HepG2 (cell line): ENCODE results near the gene ARPP19. TPM values are rescaled to one million over a fixed set of nuclear protein-coding genes. Genes with fewer than 3 reads are reported as not detected.

Experiments
- ARHGAP35 ChIP-seq: sonication (generic); formaldehyde crosslinking; IDR thresholded peaks from 2 replicates; pipeline ENCODE4 v1.9.0; 2022; ENCODE audit warnings: mild to moderate bottlenecking, inconsistent platforms, moderate library complexity, missing genetic modification reagents, borderline replicate concordance
- ELF3 ChIP-seq: IDR thresholded peaks from 2 replicates; pipeline ENCODE4 v1.6.1; 2016; ENCODE audit warnings: missing genetic modification reagents, missing compliant biosample characterization
- HHEX ChIP-seq: IDR thresholded peaks from 2 replicates; pipeline ENCODE4 v1.6.1; 2016; ENCODE audit warnings: control low read depth
- HOXD1 ChIP-seq: sonication (generic); formaldehyde crosslinking; IDR thresholded peaks from 2 replicates; pipeline ENCODE4 v1.5.0; 2020; ENCODE audit warnings: missing genetic modification reagents
- MTF1 ChIP-seq: sonication (generic); formaldehyde crosslinking; IDR thresholded peaks from 2 replicates; pipeline ENCODE4 v1.5.0; 2020; ENCODE audit warnings: missing genetic modification reagents
- SP1 ChIP-seq, 2 experiments: fragments of 450-650 bp in 1 of 2; sonication (generic) in 1 of 2; formaldehyde crosslinking in 1 of 2; IDR thresholded peaks; 2 replicates each; pipeline versions ENCODE4 v1.4.0 to v1.6.1; 2016 to 2020; ENCODE audit warnings: missing genetic modification reagents in 1 of 2
- WIZ ChIP-seq: sonication (generic); formaldehyde crosslinking; IDR thresholded peaks from 2 replicates; pipeline ENCODE4 v1.5.1; 2020; ENCODE audit warnings: mild to moderate bottlenecking, missing genetic modification reagents
- ZNF530 ChIP-seq: sonication (generic); formaldehyde crosslinking; IDR thresholded peaks from 2 replicates; pipeline ENCODE4 v1.5.0; 2020; ENCODE audit warnings: low read depth, mild to moderate bottlenecking, missing genetic modification reagents
- polyA plus RNA-seq, 8 experiments: library from polyadenylated mRNA; depleted of rRNA in 3 of 8; stranded (reverse) in 7 of 8; unstranded in 1 of 8; fragments of >200 nt; fragmentation: Illumina TruSeq in 4 of 8; extraction: Trizol in 4 of 8; gene quantifications; 2 replicates each; pipeline versions ENCODE4 v1.2.1 to v1.2.3, GENCODE V29; 2011 to 2016; ENCODE audit warnings: low read depth in 4 of 8, missing spikeins in 1 of 8, mixed read lengths in 1 of 8; ENCODE audit not compliant: insufficient read depth in 1 of 8
- total RNA-seq, 5 experiments: library from RNA; depleted of rRNA; stranded (reverse); fragments of >200 nt; fragmentation: Illumina TruSeq; extraction: Trizol; gene quantifications; 2 replicates each; pipeline ENCODE4 v1.2.3, GENCODE V29; 2016; ENCODE audit warnings: low read depth in 1 of 5
- TF ChIP-seq, protein P1 (sequence below): sonication (generic); formaldehyde crosslinking; conservative IDR thresholded peaks from 2 replicates; pipeline ENCODE4 v1.4.0; 2020; ENCODE audit warnings: missing genetic modification reagents
- TF ChIP-seq, protein P2 (sequence below): sonication (generic); formaldehyde crosslinking; IDR thresholded peaks from 2 replicates; pipeline ENCODE4 v1.8.0; 2022; ENCODE audit warnings: mild to moderate bottlenecking, missing genetic modification reagents, borderline replicate concordance
- TF ChIP-seq, protein P3 (sequence below): IDR thresholded peaks from 2 replicates; pipeline ENCODE4 v1.6.1; 2016; ENCODE audit warnings: low read depth, missing genetic modification reagents, missing compliant biosample characterization
- TF ChIP-seq, protein P4 (sequence below): sonication (generic); formaldehyde crosslinking; IDR thresholded peaks from 2 replicates; pipeline ENCODE4 v1.4.0; 2020; ENCODE audit warnings: missing genetic modification reagents, borderline replicate concordance
- TF ChIP-seq, protein P5 (sequence below): sonication (generic); formaldehyde crosslinking; IDR thresholded peaks from 2 replicates; pipeline ENCODE4 v1.8.1; 2023; ENCODE audit warnings: mild to moderate bottlenecking, missing genetic modification reagents, borderline replicate concordance

The ARPP19 gene
- total and polyA plus RNA-seq, 2 of the 13 experiments (the other 11 are each of a cell fraction or from before 2014, with no cell fraction given): 70.8 to 123 TPM

DNA sequence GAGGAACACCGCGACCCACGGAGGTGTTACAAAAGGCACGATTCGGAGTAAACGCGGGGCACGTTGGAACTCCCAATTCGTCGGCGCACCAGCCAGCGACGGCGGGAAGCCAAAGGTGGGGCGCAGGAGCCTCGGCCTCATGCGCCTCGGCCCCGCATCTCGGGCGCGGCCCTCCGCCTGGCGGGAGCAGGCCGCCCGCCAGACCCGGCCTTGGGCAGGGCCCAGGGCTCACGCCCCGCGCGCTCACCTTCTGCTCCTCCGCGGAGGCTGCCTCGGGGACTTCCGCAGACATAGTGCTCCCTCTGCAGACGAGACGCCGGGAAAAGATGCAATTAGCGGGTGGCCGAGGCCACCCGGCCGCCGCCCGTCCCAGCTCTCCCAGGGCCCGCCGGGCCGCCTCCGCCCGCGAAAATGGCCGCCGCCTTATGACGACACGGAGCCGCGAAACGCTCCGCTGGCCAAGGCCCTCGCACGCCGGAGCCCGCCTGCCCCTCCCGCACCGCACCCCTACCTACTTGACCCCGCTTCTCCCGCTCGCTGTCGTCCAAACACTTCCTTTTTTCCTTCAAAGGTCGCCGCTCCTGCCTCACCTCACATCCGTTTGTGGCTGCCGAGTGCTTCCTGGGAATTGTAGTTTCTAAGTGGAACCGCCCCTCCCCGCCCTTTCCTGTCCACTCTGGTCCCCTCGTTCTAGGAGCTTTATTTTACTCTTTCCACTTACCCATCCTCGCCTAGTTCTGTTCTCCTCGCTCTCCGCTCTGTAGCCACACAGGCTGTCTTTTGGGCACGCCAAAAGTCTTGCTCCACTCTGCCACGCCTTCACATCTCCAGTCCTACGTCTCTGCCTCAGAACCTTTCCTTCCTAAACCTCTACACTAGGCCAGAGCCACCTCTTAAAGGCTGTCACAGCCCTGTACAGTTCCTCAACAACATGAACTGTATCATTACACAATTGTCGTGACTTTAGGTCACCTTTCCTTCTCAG is at the start of gene ARPP19 (continued):
- TF ChIP-seq, protein P1, sequence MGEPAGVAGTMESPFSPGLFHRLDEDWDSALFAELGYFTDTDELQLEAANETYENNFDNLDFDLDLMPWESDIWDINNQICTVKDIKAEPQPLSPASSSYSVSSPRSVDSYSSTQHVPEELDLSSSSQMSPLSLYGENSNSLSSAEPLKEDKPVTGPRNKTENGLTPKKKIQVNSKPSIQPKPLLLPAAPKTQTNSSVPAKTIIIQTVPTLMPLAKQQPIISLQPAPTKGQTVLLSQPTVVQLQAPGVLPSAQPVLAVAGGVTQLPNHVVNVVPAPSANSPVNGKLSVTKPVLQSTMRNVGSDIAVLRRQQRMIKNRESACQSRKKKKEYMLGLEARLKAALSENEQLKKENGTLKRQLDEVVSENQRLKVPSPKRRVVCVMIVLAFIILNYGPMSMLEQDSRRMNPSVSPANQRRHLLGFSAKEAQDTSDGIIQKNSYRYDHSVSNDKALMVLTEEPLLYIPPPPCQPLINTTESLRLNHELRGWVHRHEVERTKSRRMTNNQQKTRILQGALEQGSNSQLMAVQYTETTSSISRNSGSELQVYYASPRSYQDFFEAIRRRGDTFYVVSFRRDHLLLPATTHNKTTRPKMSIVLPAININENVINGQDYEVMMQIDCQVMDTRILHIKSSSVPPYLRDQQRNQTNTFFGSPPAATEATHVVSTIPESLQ: no peak
- TF ChIP-seq SP1 (IDR thresholded peaks at IDR 0.05) (no peak), SP1 (CRISPR knock-in tag; IDR thresholded peaks at IDR 0.05) (peak; percentile 49), WIZ (CRISPR knock-in tag) (0 out of 2 replicates have a peak, but pooled peaks have one; percentile 43), MTF1 (CRISPR knock-in tag) (peak; percentile 79; the same call in 1 of the 2 replicates), HOXD1 (CRISPR knock-in tag) (peak; percentile 94), ARHGAP35 (CRISPR knock-in tag) (peak; percentile 84; the same call in 1 of the 2 replicates), ZNF530 (CRISPR knock-in tag) (peak; percentile 70; the same call in 1 of the 2 replicates), ELF3 (CRISPR knock-in tag) (peak; percentile 82), HHEX (no peak)
- TF ChIP-seq, protein P2, sequence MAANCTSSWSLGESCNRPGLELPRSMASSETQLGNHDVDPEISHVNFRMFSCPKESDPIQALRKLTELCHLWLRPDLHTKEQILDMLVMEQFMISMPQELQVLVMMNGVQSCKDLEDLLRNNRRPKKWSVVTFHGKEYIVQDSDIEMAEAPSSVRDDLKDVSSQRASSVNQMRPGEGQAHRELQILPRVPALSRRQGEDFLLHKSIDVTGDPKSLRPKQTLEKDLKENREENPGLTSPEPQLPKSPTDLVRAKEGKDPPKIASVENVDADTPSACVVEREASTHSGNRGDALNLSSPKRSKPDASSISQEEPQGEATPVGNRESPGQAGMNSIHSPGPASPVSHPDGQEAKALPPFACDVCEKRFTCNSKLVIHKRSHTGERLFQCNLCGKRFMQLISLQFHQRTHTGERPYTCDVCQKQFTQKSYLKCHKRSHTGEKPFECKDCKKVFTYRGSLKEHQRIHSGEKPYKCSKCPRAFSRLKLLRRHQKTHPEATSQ (CRISPR knock-in tag): peak; percentile 92; the same call in 1 of the 2 replicates
- TF ChIP-seq, protein P3, sequence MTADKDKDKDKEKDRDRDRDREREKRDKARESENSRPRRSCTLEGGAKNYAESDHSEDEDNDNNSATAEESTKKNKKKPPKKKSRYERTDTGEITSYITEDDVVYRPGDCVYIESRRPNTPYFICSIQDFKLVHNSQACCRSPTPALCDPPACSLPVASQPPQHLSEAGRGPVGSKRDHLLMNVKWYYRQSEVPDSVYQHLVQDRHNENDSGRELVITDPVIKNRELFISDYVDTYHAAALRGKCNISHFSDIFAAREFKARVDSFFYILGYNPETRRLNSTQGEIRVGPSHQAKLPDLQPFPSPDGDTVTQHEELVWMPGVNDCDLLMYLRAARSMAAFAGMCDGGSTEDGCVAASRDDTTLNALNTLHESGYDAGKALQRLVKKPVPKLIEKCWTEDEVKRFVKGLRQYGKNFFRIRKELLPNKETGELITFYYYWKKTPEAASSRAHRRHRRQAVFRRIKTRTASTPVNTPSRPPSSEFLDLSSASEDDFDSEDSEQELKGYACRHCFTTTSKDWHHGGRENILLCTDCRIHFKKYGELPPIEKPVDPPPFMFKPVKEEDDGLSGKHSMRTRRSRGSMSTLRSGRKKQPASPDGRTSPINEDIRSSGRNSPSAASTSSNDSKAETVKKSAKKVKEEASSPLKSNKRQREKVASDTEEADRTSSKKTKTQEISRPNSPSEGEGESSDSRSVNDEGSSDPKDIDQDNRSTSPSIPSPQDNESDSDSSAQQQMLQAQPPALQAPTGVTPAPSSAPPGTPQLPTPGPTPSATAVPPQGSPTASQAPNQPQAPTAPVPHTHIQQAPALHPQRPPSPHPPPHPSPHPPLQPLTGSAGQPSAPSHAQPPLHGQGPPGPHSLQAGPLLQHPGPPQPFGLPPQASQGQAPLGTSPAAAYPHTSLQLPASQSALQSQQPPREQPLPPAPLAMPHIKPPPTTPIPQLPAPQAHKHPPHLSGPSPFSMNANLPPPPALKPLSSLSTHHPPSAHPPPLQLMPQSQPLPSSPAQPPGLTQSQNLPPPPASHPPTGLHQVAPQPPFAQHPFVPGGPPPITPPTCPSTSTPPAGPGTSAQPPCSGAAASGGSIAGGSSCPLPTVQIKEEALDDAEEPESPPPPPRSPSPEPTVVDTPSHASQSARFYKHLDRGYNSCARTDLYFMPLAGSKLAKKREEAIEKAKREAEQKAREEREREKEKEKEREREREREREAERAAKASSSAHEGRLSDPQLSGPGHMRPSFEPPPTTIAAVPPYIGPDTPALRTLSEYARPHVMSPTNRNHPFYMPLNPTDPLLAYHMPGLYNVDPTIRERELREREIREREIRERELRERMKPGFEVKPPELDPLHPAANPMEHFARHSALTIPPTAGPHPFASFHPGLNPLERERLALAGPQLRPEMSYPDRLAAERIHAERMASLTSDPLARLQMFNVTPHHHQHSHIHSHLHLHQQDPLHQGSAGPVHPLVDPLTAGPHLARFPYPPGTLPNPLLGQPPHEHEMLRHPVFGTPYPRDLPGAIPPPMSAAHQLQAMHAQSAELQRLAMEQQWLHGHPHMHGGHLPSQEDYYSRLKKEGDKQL (CRISPR knock-in tag): peak; percentile 61; the same call in 1 of the 2 replicates
- TF ChIP-seq, protein P4, sequence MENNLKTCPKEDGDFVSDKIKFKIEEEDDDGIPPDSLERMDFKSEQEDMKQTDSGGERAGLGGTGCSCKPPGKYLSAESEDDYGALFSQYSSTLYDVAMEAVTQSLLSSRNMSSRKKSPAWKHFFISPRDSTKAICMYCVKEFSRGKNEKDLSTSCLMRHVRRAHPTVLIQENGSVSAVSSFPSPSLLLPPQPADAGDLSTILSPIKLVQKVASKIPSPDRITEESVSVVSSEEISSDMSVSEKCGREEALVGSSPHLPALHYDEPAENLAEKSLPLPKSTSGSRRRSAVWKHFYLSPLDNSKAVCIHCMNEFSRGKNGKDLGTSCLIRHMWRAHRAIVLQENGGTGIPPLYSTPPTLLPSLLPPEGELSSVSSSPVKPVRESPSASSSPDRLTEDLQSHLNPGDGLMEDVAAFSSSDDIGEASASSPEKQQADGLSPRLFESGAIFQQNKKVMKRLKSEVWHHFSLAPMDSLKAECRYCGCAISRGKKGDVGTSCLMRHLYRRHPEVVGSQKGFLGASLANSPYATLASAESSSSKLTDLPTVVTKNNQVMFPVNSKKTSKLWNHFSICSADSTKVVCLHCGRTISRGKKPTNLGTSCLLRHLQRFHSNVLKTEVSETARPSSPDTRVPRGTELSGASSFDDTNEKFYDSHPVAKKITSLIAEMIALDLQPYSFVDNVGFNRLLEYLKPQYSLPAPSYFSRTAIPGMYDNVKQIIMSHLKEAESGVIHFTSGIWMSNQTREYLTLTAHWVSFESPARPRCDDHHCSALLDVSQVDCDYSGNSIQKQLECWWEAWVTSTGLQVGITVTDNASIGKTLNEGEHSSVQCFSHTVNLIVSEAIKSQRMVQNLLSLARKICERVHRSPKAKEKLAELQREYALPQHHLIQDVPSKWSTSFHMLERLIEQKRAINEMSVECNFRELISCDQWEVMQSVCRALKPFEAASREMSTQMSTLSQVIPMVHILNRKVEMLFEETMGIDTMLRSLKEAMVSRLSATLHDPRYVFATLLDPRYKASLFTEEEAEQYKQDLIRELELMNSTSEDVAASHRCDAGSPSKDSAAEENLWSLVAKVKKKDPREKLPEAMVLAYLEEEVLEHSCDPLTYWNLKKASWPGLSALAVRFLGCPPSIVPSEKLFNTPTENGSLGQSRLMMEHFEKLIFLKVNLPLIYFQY (CRISPR knock-in tag): peak; percentile 45; the same call in 1 of the 2 replicates
- TF ChIP-seq, protein P5, sequence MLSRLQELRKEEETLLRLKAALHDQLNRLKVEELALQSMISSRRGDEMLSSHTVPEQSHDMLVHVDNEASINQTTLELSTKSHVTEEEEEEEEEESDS (CRISPR knock-in tag): peak; percentile 65; the same call in 1 of the 2 replicates
